Left hindlimb (tissue), 1 donor: ENCODE data around the gene TAS1R2.
A peak's percentile ranks its signal among the peaks of the same experiment; 100 is the strongest.

ENCODE experiments used
- DNase-seq: peaks from one replicate; pipeline ENCODE4 v3.0.0-alpha.2; 2018

TAS1R2 gene

GRCh38 chr1:18819203-18819602 lies 40.3 kb downstream of the TAS1R2 start:
- DNase-seq: no peak

DNA sequence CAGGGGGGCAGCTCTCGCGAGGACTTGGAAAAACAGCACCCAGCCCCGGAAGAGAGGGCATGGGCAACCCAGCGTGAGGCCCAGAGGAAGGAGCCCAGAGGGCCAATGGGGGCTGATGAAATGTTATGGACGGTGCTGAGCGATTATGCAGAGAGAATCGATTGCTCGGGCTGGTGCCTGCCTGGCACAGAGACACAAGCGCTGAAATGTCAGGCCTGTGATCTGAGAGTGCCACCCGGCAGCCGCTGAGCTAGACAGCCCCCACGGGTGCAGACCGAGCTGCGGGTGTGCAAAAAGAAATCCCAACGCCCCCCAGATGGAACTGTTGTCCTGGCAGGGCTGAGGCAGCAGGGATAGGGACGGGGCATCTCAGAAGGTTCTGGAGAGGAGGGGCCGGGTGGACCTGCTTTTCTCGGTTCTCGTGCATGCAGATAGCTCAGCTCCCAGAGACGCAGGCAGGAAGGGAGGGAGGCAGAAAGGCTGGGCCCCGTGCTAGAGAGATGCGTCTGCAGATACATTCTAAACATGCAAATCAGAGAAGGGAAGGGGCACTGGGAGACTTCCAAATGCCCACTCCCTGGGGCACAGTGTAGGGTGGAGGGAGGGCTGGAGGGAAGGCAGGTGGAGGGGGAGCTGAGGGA lies 41.5 kb downstream of the TAS1R2 start:
- peak; percentile 51 for DNase-seq

DNA sequence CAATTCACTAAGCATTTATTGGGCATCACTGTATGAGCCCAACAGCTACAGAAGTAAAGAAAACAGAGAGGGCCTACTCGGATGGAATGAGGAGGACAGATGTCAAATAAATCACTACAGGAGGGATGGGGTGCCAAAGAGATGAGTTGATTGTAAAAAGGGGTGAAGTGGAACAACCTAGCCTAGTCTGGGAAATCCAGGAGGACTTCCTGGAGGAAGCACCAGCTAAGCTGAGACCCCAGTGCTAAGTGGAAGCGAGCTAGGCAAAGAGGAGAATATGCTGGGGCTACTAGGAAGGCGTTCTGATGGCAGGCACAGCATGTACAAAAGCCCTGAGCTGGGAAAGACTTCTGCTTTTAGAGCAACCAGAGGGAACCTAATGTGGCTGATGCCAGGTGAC lies 42.1 kb downstream of the TAS1R2 start:
- DNase-seq: no peak

DNA sequence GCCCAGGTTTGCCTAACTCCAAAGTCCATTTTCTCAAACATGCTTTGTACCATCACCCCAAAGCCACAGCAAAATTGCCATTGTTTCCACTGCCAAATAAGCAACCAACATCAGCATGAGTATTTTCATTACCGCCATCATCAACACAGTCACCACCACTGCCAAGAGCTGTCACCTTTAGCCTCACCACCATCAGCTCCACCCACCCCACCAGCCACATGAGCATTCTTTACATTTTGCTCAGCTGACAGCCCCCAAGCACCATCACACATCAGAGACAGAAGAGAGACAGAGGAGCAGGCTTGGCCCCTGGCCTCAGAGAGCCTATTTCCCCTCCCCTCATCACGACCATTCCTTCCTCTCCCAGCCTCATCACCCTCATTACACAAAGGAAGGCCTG lies 42.7 kb downstream of the TAS1R2 start:
- no peak for DNase-seq

- no peak for DNase-seq
Measured at GRCh38 chr1:18814874-18815531, 44.5 kb downstream of the TAS1R2 start.

- DNase-seq: peak; percentile 83
Measured at GRCh38 chr1:18814425-18814824, 45.0 kb downstream of the TAS1R2 start.

GRCh38 chr1:18812453-18812939 lies 47.0 kb downstream of the TAS1R2 start:
- DNase-seq: no peak

DNA sequence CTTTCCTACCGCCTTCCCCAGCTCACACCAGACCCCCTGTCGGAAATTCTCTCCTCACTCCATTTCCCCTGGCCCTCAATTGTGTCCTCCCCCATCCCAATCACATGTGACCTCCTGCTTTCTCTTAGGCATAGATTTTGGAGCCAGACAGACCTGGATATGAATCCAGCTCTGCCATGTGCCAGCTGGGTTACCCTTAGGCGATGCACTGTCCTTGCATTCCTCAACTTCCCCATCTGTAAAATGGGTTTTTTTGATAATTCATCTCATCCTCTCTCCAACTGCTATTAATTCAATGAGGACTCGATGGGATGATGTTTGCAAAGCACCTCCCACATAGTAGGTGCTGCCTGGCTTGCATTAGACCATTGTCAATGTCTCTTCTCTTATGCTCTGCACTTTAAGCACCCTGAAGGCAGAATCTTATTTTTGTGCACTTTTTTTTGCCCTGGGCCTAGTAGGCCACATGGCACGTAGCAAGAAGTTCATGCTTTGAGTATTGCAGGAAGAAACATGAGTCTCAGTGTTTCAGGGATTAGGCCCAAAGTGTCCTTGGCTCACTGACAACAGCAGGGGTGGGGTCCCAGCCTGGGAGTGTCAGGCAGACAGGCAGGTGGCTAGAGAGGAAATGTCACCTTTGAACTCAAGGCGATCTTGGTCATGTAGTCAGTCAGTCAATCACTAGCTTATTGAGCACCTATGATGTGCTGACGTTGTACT lies 47.6 kb downstream of the TAS1R2 start:
- DNase-seq: no peak

DNA sequence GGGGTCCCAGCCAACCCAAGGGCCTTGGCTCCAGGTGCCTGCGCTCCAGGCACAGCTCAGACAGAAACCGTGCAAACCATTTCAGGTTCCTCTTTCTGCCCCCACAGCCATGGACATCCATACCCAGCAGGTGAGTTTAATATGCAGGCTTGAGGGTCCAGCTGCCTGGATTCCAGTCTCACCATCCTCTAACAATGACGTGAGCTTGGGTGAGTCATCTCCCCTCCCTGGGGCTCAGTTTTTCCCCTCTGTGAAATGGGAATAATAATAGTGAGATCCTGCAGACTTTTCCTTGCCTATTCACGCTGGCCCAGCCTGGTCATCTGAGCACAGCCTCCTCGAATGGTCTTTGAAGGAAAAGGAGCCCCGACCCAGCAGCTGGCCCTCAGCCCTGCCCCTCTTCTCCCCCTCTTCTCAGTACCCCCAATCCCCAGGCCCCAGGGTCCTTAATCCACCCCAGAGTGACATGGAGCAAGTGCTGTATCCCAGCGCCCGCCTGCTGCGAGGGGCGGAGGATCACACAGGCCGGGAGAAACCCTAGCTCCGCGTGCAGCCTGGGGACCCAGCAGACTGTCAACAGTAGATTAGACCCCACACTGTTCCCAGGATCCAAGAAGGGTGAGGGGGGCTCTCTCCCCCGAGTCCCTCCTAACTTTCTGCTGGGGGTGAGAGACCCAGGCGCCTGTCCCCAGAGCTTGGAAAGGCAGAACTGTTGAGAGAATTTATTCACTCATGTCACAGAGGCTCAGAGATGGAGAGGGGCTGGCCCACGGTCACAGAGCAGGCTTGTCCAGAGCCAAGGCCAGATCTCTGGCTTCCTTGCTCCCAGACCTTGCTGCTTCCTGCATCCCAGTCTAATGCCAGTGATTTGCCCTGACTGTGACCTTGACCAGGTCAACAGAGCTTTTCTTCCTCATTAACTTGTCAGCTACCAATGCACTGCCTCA lies 49.2 kb downstream of the TAS1R2 start:
- DNase-seq: no peak

GRCh38 chr1:18808550-18808949 lies 50.9 kb downstream of the TAS1R2 start:
- no peak for DNase-seq

GRCh38 chr1:18807334-18808063 lies 52.0 kb downstream of the TAS1R2 start:
- DNase-seq: no peak

GRCh38 chr1:18805925-18806849 lies 53.3 kb downstream of the TAS1R2 start:
- DNase-seq: no peak

- peak; percentile 57 for DNase-seq
Measured at GRCh38 chr1:18805150-18805879, 54.1 kb downstream of the TAS1R2 start.

GRCh38 chr1:18803851-18804250 lies 55.6 kb downstream of the TAS1R2 start:
- DNase-seq: peak; percentile 76

- DNase-seq: no peak
Measured at GRCh38 chr1:18803151-18803791, 56.2 kb downstream of the TAS1R2 start.

DNA sequence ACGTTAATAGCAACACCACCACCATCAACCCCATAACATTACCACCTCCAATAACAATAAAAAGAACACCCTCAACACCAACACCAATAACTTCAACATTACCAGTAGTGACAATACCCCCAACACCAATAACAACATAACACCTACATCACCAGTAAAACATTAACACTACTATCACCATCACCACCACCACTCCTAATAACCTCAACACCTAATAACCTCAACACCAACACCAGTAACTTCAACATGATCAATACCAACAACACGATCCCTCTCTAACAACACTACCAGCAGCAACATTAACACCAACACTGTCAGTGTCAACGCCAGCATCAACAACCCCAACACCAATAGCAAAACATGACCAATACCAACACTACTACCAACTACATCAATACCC lies 57.2 kb downstream of the TAS1R2 start:
- DNase-seq: no peak

GRCh38 chr1:18800258-18800657 lies 59.2 kb downstream of the TAS1R2 start:
- DNase-seq: no peak

DNA sequence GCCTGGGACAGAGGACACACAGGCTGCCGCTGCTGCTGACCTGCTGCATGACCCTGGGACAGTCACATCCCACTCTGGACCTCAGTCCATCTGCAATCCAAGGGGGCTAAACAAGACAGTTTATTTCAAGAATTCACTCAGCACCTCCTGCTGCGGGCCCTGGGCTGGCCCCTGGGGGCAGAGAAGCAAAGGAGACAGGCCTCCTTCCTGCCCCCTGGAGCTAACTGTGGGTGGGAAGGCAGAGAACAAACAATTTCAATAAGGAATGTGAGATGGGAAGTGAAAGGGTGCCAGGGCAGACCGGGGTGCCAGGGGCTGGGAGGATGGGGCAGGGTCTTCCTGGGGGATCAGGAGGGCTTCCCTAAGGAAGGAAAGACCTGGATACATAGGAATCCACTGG lies 60.0 kb downstream of the TAS1R2 start:
- DNase-seq: no peak

DNA sequence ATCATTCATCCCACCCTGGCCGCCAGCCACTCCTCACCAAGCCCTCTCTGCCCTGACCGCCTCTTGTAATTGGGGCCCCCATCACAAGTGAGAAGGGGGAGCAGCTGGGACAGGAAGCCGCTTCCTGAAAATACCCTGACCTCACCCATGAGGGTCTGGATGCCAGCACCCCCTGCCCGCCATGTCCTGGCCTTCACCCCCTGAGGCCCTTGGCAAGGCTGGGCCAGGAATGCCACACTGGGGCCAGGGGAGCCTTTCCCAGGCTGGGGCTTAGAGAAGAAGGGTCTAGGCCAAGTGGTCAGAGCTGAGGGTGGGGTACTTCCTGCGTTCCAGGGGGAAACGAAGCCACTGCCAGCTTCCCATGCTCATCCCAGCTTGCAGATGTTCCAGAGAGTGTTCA lies 60.5 kb downstream of the TAS1R2 start:
- peak; percentile 77 for DNase-seq

DNA sequence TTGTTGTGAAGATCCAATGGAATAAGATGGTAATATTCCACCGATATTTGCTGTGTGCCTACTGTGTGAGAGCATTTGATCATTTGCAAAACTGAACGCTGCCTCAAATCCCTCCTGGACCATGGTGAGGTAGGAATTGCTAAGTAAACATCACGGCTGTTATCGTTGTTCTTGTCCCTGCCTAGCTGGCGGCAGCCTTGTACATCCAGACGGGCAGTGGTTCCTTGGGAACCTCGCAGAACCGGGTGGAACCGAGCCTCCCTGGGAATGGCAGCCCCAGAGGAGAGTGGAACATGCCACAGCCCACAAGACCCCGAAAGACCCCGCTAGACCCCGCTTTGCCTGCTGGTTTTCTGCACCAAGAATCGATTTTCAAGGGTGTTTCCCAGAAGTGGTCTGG lies 60.9 kb downstream of the TAS1R2 start:
- DNase-seq: no peak
